ENCODE data around the gene MGST1.

The MGST1 gene

DNA sequence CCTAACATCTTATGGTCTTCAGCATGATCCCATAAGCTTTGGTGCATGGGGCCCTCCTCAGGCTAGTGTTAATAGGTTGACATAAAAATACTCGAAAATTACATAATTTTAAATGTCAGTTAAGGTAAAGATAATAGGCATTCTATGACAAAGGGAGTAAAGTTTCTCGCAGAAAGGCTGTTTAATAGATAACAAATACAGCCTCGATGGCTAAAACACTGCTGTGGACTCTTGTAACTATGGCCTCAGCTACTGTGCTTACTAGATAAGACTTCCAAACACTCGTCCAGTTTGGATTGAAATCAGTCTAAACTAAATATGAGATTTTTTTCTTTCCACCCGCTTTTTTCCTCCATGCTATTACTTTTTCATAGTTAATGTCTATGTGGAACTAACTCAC, 23.2 kb upstream of the MGST1 start:
- Histone ChIP-seq H3K9ac (ENCODE audit: low read length) (no peak overlapping the region), H3K4me3 (ENCODE audit: low read length) (no peak overlapping the region), H3K27ac (ENCODE audit: low read length) (no peak overlapping the region), H2AFZ (ENCODE audit: low read length) (no peak overlapping the region), H3K9me2 (replicated peaks; ENCODE audit: insufficient read depth, low read length) (no peaks in the 10 kb centered on the region), H3K27me3 (replicated peaks; ENCODE audit: insufficient read depth, low read length) (no peaks in the 10 kb centered on the region), H3K79me2 (ENCODE audit: low read length) (no peaks in the 10 kb centered on the region), H3F3A (ENCODE audit: insufficient read depth, low read length) (no peaks in the 10 kb centered on the region), H3K36me3 (replicated peaks; ENCODE audit: insufficient read depth, low read length) (no peaks in the 10 kb centered on the region), H4K20me1 (ENCODE audit: insufficient read depth, low read length) (no peaks in the 10 kb centered on the region), H3K4me2 (ENCODE audit: low read depth, low read length) (no peak overlapping the region), H3K9me3 (replicated peaks; ENCODE audit: insufficient read depth, low read length) (no peaks in the 10 kb centered on the region), H3K4me1 (ENCODE audit: low read length) (no peaks in the 10 kb centered on the region)
- no peak for DNase-seq
- TF ChIP-seq EZH2phosphoT487 (IDR thresholded peaks at IDR 0.05; ENCODE audit: low read length): no peak
- no peak for TF ChIP-seq EZH2 (optimal IDR thresholded peaks at IDR 0.05; ENCODE audit: low read depth, low read length)
- TF ChIP-seq, protein P1, sequence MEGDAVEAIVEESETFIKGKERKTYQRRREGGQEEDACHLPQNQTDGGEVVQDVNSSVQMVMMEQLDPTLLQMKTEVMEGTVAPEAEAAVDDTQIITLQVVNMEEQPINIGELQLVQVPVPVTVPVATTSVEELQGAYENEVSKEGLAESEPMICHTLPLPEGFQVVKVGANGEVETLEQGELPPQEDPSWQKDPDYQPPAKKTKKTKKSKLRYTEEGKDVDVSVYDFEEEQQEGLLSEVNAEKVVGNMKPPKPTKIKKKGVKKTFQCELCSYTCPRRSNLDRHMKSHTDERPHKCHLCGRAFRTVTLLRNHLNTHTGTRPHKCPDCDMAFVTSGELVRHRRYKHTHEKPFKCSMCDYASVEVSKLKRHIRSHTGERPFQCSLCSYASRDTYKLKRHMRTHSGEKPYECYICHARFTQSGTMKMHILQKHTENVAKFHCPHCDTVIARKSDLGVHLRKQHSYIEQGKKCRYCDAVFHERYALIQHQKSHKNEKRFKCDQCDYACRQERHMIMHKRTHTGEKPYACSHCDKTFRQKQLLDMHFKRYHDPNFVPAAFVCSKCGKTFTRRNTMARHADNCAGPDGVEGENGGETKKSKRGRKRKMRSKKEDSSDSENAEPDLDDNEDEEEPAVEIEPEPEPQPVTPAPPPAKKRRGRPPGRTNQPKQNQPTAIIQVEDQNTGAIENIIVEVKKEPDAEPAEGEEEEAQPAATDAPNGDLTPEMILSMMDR (IDR thresholded peaks at IDR 0.05; ENCODE audit: low read length): no peak

DNA sequence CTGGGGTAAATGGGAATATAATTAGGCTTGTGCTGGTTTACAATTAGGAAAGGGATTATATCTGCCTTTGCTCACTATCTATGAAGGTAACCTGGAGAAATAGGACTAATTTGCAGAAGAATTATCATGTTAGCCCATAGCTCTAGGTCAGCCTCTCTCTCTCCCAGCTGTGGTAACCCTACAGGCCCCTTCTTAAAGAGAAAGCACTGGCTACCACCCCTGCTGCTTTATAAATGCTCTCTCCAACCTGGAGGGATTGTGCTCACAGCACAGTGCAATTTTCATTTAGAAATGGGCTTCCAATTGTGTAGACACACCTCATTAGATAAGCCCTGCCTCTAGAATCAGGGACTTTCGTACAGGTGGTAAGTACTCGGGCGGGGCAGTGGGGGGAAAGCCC, 22.7 kb upstream of the MGST1 start:
- Histone ChIP-seq H3K4me2 (ENCODE audit: low read depth, low read length) (no peak overlapping the region), H3F3A (ENCODE audit: insufficient read depth, low read length) (no peaks in the 10 kb centered on the region), H3K4me3 (ENCODE audit: low read length) (no peak overlapping the region), H3K27ac (ENCODE audit: low read length) (no peak overlapping the region), H3K9me2 (replicated peaks; ENCODE audit: insufficient read depth, low read length) (no peaks in the 10 kb centered on the region), H3K27me3 (replicated peaks; ENCODE audit: insufficient read depth, low read length) (no peaks in the 10 kb centered on the region), H2AFZ (ENCODE audit: low read length) (no peak overlapping the region), H3K36me3 (replicated peaks; ENCODE audit: insufficient read depth, low read length) (no peaks in the 10 kb centered on the region), H3K4me1 (ENCODE audit: low read length) (no peaks in the 10 kb centered on the region), H3K79me2 (ENCODE audit: low read length) (no peaks in the 10 kb centered on the region), H4K20me1 (ENCODE audit: insufficient read depth, low read length) (no peaks in the 10 kb centered on the region), H3K9ac (ENCODE audit: low read length) (no peak overlapping the region), H3K9me3 (replicated peaks; ENCODE audit: insufficient read depth, low read length) (no peaks in the 10 kb centered on the region)
- TF ChIP-seq EZH2 (optimal IDR thresholded peaks at IDR 0.05; ENCODE audit: low read depth, low read length) (no peak), EZH2phosphoT487 (IDR thresholded peaks at IDR 0.05; ENCODE audit: low read length) (no peak)
- TF ChIP-seq, protein P1 (IDR thresholded peaks at IDR 0.05; ENCODE audit: low read length): no peak
- DNase-seq: no peak

DNA sequence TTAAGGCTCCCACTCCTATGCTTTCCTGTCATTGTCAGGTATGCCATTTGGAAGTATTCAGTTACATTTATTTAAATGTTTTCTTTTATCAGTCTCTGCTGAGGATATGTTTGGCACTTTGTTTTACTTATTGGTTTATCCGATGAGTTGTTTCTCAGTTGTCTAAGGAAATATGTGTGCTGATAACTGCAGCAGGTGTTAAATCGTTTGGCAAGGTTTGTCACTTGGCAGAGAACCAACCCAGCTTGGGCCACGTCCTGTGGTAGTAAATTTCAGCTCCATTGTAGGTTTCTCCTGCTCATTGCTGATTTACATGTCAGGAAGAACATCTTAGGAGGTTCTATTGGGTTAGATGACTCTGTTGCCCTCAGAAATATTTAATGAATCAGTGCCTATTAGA, 22.0 kb upstream of the MGST1 start:
- no peaks in the 10 kb centered on the region for H3K27me3 ChIP-seq (replicated peaks; ENCODE audit: insufficient read depth, low read length)
- H3K4me1 ChIP-seq (ENCODE audit: low read length): no peaks in the 10 kb centered on the region
- no peak overlapping the region for H3K4me3 ChIP-seq (ENCODE audit: low read length)
- no peaks in the 10 kb centered on the region for H3K36me3 ChIP-seq (replicated peaks; ENCODE audit: insufficient read depth, low read length)
- no peak for DNase-seq
- no peaks in the 10 kb centered on the region for H3K9me3 ChIP-seq (replicated peaks; ENCODE audit: insufficient read depth, low read length)
- H3K4me2 ChIP-seq (ENCODE audit: low read depth, low read length): no peak overlapping the region
- no peaks in the 10 kb centered on the region for H3F3A ChIP-seq (ENCODE audit: insufficient read depth, low read length)
- no peak overlapping the region for H3K9ac ChIP-seq (ENCODE audit: low read length)
- TF ChIP-seq EZH2phosphoT487 (IDR thresholded peaks at IDR 0.05; ENCODE audit: low read length) (no peak), EZH2 (optimal IDR thresholded peaks at IDR 0.05; ENCODE audit: low read depth, low read length) (no peak)
- TF ChIP-seq, protein P1 (IDR thresholded peaks at IDR 0.05; ENCODE audit: low read length): no peak
- H3K79me2 ChIP-seq (ENCODE audit: low read length): no peaks in the 10 kb centered on the region
- no peaks in the 10 kb centered on the region for H4K20me1 ChIP-seq (ENCODE audit: insufficient read depth, low read length)
- H2AFZ ChIP-seq (ENCODE audit: low read length): no peak overlapping the region
- H3K27ac ChIP-seq (ENCODE audit: low read length): no peak overlapping the region
- H3K9me2 ChIP-seq (replicated peaks; ENCODE audit: insufficient read depth, low read length): no peaks in the 10 kb centered on the region
